Measurements from ENCODE around the gene PDXDC1. TPM values are rescaled to one million over a fixed set of nuclear protein-coding genes. Genes with fewer than 3 reads are reported as not detected.
"Not testable (repeated sequence)": the region's sequence is repeated elsewhere in the genome, so short reads cannot be mapped to it uniquely, and the experiment has no call there.

The PDXDC1 gene
- polyA plus RNA-seq, 1 experiment: 68.6 TPM

- POLR2A ChIA-PET; DNase-seq (ENCODE audit: low read depth); CTCF ChIA-PET; H3K36me3 ChIP-seq (ENCODE audit: control insufficient read depth, insufficient read depth, low read length); H3K27me3 ChIP-seq (ENCODE audit: control insufficient read depth, insufficient read depth, low read length); H3K4me3 ChIP-seq (ENCODE audit: low read depth, low read length): not testable (repeated sequence)
These were observed 6.4 kb downstream of the PDXDC1 start for GRCh38 chr16:14981234-14981633.

GRCh38 chr16:14982521-14982920 is 7.7 kb downstream of the PDXDC1 start:
- H3K36me3 ChIP-seq (ENCODE audit: control insufficient read depth, insufficient read depth, low read length); DNase-seq (ENCODE audit: low read depth); H3K27me3 ChIP-seq (ENCODE audit: control insufficient read depth, insufficient read depth, low read length); POLR2A ChIA-PET; H3K4me3 ChIP-seq (ENCODE audit: low read depth, low read length); CTCF ChIA-PET: not testable (repeated sequence)

GRCh38 chr16:14988092-14988491 is 13.3 kb downstream of the PDXDC1 start:
- H3K27me3 ChIP-seq (ENCODE audit: control insufficient read depth, insufficient read depth, low read length); CTCF ChIA-PET; H3K4me3 ChIP-seq (ENCODE audit: low read depth, low read length); POLR2A ChIA-PET; DNase-seq (ENCODE audit: low read depth): not testable (repeated sequence)
- peaks cover 14% of the 10 kb centered on the region for H3K36me3 ChIP-seq (ENCODE audit: control insufficient read depth, insufficient read depth, low read length)

- H3K27me3 ChIP-seq (ENCODE audit: control insufficient read depth, insufficient read depth, low read length); DNase-seq (ENCODE audit: low read depth); H3K4me3 ChIP-seq (ENCODE audit: low read depth, low read length): not testable (repeated sequence)
- POLR2A ChIA-PET: interaction anchor here (0.6 kb wide), 1 partner anchor 26 kb away, joined by 9 read pairs; no protein-coding TSS in a partner anchor
- CTCF ChIA-PET: interaction anchor here (0.7 kb wide), 1 partner anchor 25 kb away, joined by 4 read pairs; no protein-coding TSS in a partner anchor
- peaks cover 14% of the 10 kb centered on the region for H3K36me3 ChIP-seq (ENCODE audit: control insufficient read depth, insufficient read depth, low read length)
These were observed 13.9 kb downstream of the PDXDC1 start for GRCh38 chr16:14988661-14989191.

- H3K4me3 ChIP-seq (ENCODE audit: low read depth, low read length); DNase-seq (ENCODE audit: low read depth); H3K27me3 ChIP-seq (ENCODE audit: control insufficient read depth, insufficient read depth, low read length): not testable (repeated sequence)
- ChIA-PET POLR2A (interaction anchor here (0.6 kb wide), 1 partner anchor 27 kb away, joined by 9 read pairs; no protein-coding TSS in a partner anchor), CTCF (interaction anchor here (0.7 kb wide), 1 partner anchor 26 kb away, joined by 4 read pairs; no protein-coding TSS in a partner anchor)
- H3K36me3 ChIP-seq (ENCODE audit: control insufficient read depth, insufficient read depth, low read length): peaks cover 14% of the 10 kb centered on the region
These were observed 14.8 kb downstream of the PDXDC1 start for GRCh38 chr16:14989291-14990281.

- CTCF ChIA-PET; H3K4me3 ChIP-seq (ENCODE audit: low read depth, low read length); POLR2A ChIA-PET; DNase-seq (ENCODE audit: low read depth); H3K27me3 ChIP-seq (ENCODE audit: control insufficient read depth, insufficient read depth, low read length); H3K36me3 ChIP-seq (ENCODE audit: control insufficient read depth, insufficient read depth, low read length): not testable (repeated sequence)
These were observed 18.7 kb downstream of the PDXDC1 start for GRCh38 chr16:14993277-14994151.

- POLR2A ChIA-PET; H3K4me3 ChIP-seq (ENCODE audit: low read depth, low read length); H3K27me3 ChIP-seq (ENCODE audit: control insufficient read depth, insufficient read depth, low read length); CTCF ChIA-PET; DNase-seq (ENCODE audit: low read depth); H3K36me3 ChIP-seq (ENCODE audit: control insufficient read depth, insufficient read depth, low read length): not testable (repeated sequence)
These were observed 21.9 kb downstream of the PDXDC1 start for GRCh38 chr16:14996702-14997101.

- H3K27me3 ChIP-seq (ENCODE audit: control insufficient read depth, insufficient read depth, low read length); DNase-seq (ENCODE audit: low read depth); H3K4me3 ChIP-seq (ENCODE audit: low read depth, low read length); CTCF ChIA-PET; POLR2A ChIA-PET; H3K36me3 ChIP-seq (ENCODE audit: control insufficient read depth, insufficient read depth, low read length): not testable (repeated sequence)
These were observed 23.5 kb downstream of the PDXDC1 start for GRCh38 chr16:14998300-14998699.

- H3K36me3 ChIP-seq (ENCODE audit: control insufficient read depth, insufficient read depth, low read length); CTCF ChIA-PET; DNase-seq (ENCODE audit: low read depth); H3K27me3 ChIP-seq (ENCODE audit: control insufficient read depth, insufficient read depth, low read length); H3K4me3 ChIP-seq (ENCODE audit: low read depth, low read length); POLR2A ChIA-PET: not testable (repeated sequence)
These were observed 25.0 kb downstream of the PDXDC1 start for GRCh38 chr16:14999845-15000244.

GRCh38 chr16:15002448-15002847 is 27.6 kb downstream of the PDXDC1 start:
- H3K27me3 ChIP-seq (ENCODE audit: control insufficient read depth, insufficient read depth, low read length); H3K36me3 ChIP-seq (ENCODE audit: control insufficient read depth, insufficient read depth, low read length); CTCF ChIA-PET; H3K4me3 ChIP-seq (ENCODE audit: low read depth, low read length); POLR2A ChIA-PET; DNase-seq (ENCODE audit: low read depth): not testable (repeated sequence)

GRCh38 chr16:15005357-15006132 is 30.7 kb downstream of the PDXDC1 start:
- DNase-seq (ENCODE audit: low read depth); H3K4me3 ChIP-seq (ENCODE audit: low read depth, low read length); POLR2A ChIA-PET; CTCF ChIA-PET; H3K36me3 ChIP-seq (ENCODE audit: control insufficient read depth, insufficient read depth, low read length); H3K27me3 ChIP-seq (ENCODE audit: control insufficient read depth, insufficient read depth, low read length): not testable (repeated sequence)

- CTCF ChIA-PET; H3K36me3 ChIP-seq (ENCODE audit: control insufficient read depth, insufficient read depth, low read length); POLR2A ChIA-PET; H3K27me3 ChIP-seq (ENCODE audit: control insufficient read depth, insufficient read depth, low read length); H3K4me3 ChIP-seq (ENCODE audit: low read depth, low read length); DNase-seq (ENCODE audit: low read depth): not testable (repeated sequence)
These were observed 33.8 kb downstream of the PDXDC1 start for GRCh38 chr16:15008647-15009046.

All from BJ (cell line).